GM23338 (cell line): Measurements from ENCODE around the gene CLASP2. TPM values are rescaled to one million over a fixed set of nuclear protein-coding genes. Genes with fewer than 3 reads are reported as not detected.

Experiments used
- ATAC-seq: fragments of 200-7000 bp; cut with Tn5 transposase; 3 replicates; pipeline ENCODE4 v1.9.1; 2020
- DNase-seq: peaks from one replicate; pipeline ENCODE4 v3.0.0-alpha.2; 2015; ENCODE audit warnings: low spot score
- H2AFZ ChIP-seq: fragments of 200-600 bp; sonication (generic); 2 replicates; pipeline ENCODE4 v1.8.0; 2016; ENCODE audit warnings: antibody characterized with exemption, mild to moderate bottlenecking, moderate library complexity
- H3F3A ChIP-seq: fragments of 200-600 bp; sonication (generic); replicated peaks from 2 replicates; pipeline ENCODE4 v1.8.0; 2017; ENCODE audit warnings: antibody characterized with exemption, mixed run types, low read depth
- H3K27ac ChIP-seq: fragments of 200-600 bp; sonication (generic); 2 replicates; pipeline ENCODE4 v1.6.1; 2016; ENCODE audit warnings: low read depth
- H3K27me3 ChIP-seq: fragments of 200-600 bp; sonication (generic); 2 replicates; pipeline ENCODE4 v1.8.0; 2016; ENCODE audit warnings: mild to moderate bottlenecking, mixed run types, moderate library complexity; ENCODE audit not compliant: insufficient read depth
- H3K36me3 ChIP-seq: fragments of 200-600 bp; sonication (generic); 2 replicates; pipeline ENCODE4 v1.8.0; 2016; ENCODE audit warnings: mild to moderate bottlenecking; ENCODE audit not compliant: insufficient read depth
- H3K4me1 ChIP-seq: fragments of 200-600 bp; sonication (generic); 2 replicates; pipeline ENCODE4 v1.8.0; 2016; ENCODE audit warnings: mild to moderate bottlenecking, moderate library complexity; ENCODE audit not compliant: insufficient read depth
- H3K4me2 ChIP-seq: fragments of 200-600 bp; sonication (generic); 2 replicates; pipeline ENCODE4 v1.7.1; 2017; ENCODE audit warnings: mixed run types
- H3K4me3 ChIP-seq: fragments of 200-600 bp; sonication (generic); 2 replicates; pipeline ENCODE4 v1.6.1; 2016; ENCODE audit warnings: mixed run types
- H3K79me2 ChIP-seq: fragments of 200-600 bp; sonication (generic); replicated peaks from 2 replicates; pipeline ENCODE4 v1.8.0; 2017; ENCODE audit warnings: mild to moderate bottlenecking; ENCODE audit not compliant: insufficient read depth
- H3K9me2 ChIP-seq: fragments of 200-600 bp; sonication (generic); 2 replicates; pipeline ENCODE4 v1.8.0; 2017; ENCODE audit not compliant: insufficient read depth
- H4K20me1 ChIP-seq: fragments of 200-600 bp; sonication (generic); replicated peaks from 2 replicates; pipeline ENCODE4 v1.8.0; 2017; ENCODE audit warnings: mild to moderate bottlenecking; ENCODE audit not compliant: insufficient read depth
- H3K27ac Mint-ChIP-seq: 2 replicates; pipeline ENCODE4 v1.8.0; 2020; ENCODE audit warnings: inconsistent platforms, mild to moderate bottlenecking, moderate library complexity, mixed read lengths
- H3K27me3 Mint-ChIP-seq: 3 replicates; pipeline ENCODE4 v1.8.0; 2022; ENCODE audit warnings: low read depth, mild to moderate bottlenecking, moderate library complexity, mixed read lengths, inconsistent platforms; ENCODE audit not compliant: insufficient read depth, poor library complexity
- H3K36me3 Mint-ChIP-seq: 3 replicates; pipeline ENCODE4 v1.8.0; 2021; ENCODE audit warnings: low read depth, mild to moderate bottlenecking, inconsistent platforms, moderate library complexity, mixed read lengths
- H3K4me1 Mint-ChIP-seq: 3 replicates; pipeline ENCODE4 v1.8.0; 2020; ENCODE audit warnings: mild to moderate bottlenecking, inconsistent platforms, mixed read lengths
- H3K4me3 Mint-ChIP-seq: 3 replicates; pipeline ENCODE4 v1.8.0; 2021; ENCODE audit warnings: moderate library complexity, mild to moderate bottlenecking, inconsistent platforms, mixed read lengths
- H3K9me3 Mint-ChIP-seq: 3 replicates; pipeline ENCODE4 v1.8.0; 2020; ENCODE audit warnings: moderate library complexity, mild to moderate bottlenecking, inconsistent platforms, mixed read lengths
- CREB1 ChIP-seq: fragments of 250-450 bp; sonication (Bioruptor Pico); IDR thresholded peaks from 2 replicates; pipeline ENCODE4 v1.5.0; 2020; ENCODE audit warnings: low read depth, mild to moderate bottlenecking, moderate library complexity
- CTCF ChIP-seq, 2 experiments: fragments of 200-600 bp in 1 of 2; sonication (generic) in 1 of 2; conservative IDR thresholded peaks; 2 replicates each; pipeline versions ENCODE4 v1.5.1 to v1.6.1; 2016 to 2017; ENCODE audit warnings: antibody characterized with exemption in 2 of 2, low read depth in 2 of 2, mild to moderate bottlenecking in 2 of 2, moderate library complexity in 1 of 2
- EZH2 ChIP-seq: fragments of 200-600 bp; sonication (generic); IDR thresholded peaks from one replicate; pipeline ENCODE4 v1.8.0; 2017; ENCODE audit warnings: antibody characterized with exemption, mild to moderate bottlenecking, low read depth; ENCODE audit not compliant: unreplicated experiment
- EZH2phosphoT487 ChIP-seq: fragments of 200-600 bp; sonication (generic); IDR thresholded peaks from one replicate; pipeline ENCODE4 v1.8.1; 2018; ENCODE audit warnings: antibody characterized with exemption; ENCODE audit not compliant: unreplicated experiment
- JUNB ChIP-seq: IDR thresholded peaks from one replicate; pipeline ENCODE4 v1.6.1; 2016; ENCODE audit warnings: antibody characterized with exemption; ENCODE audit not compliant: unreplicated experiment
- NANOG ChIP-seq: IDR thresholded peaks from 2 replicates; pipeline ENCODE4 v1.6.1; 2016; ENCODE audit warnings: antibody characterized with exemption, borderline replicate concordance
- POLR2AphosphoS5 ChIP-seq: IDR thresholded peaks from 2 replicates; pipeline ENCODE4 v1.6.1; 2016; ENCODE audit warnings: antibody characterized with exemption, low read depth
- STAT1 ChIP-seq: IDR thresholded peaks from one replicate; pipeline ENCODE4 v1.6.1; 2016; ENCODE audit warnings: antibody characterized with exemption; ENCODE audit not compliant: unreplicated experiment
- ZNF114 ChIP-seq: fragments of 250-450 bp; sonication (Bioruptor Pico); IDR thresholded peaks from 2 replicates; pipeline ENCODE4 v1.5.0; 2020; ENCODE audit warnings: mild to moderate bottlenecking, moderate library complexity
- ZNF331 ChIP-seq: fragments of 250-450 bp; sonication (Bioruptor Pico); IDR thresholded peaks from 2 replicates; pipeline ENCODE4 v1.5.0; 2020; ENCODE audit warnings: low read depth, mild to moderate bottlenecking, moderate library complexity
- ZNF462 ChIP-seq: fragments of 250-450 bp; sonication (Bioruptor Pico); IDR thresholded peaks from 2 replicates; pipeline ENCODE4 v1.5.0; 2020; ENCODE audit warnings: mild to moderate bottlenecking, moderate library complexity
- polyA plus RNA-seq: library from polyadenylated mRNA; unstranded; fragments of >200 nt; fragmentation: Nextera tagmentation; extraction: Ambion mirVana; gene quantifications from 2 replicates; pipeline ENCODE4 v1.2.1, GENCODE V29; 2016
- total RNA-seq: library from RNA; depleted of rRNA; stranded (reverse); fragments of >200 nt; shearing (Covaris generic); gene quantifications from 2 replicates; pipeline ENCODE4 v1.2.3, GENCODE V29; 2014
- TF ChIP-seq, protein P1 (sequence below): IDR thresholded peaks from one replicate; pipeline ENCODE4 v1.6.1; 2018; ENCODE audit warnings: antibody characterized with exemption; ENCODE audit not compliant: unreplicated experiment
- TF ChIP-seq, protein P2 (sequence below): IDR thresholded peaks from 2 replicates; pipeline ENCODE4 v1.6.1; 2016; ENCODE audit warnings: antibody characterized with exemption

Gene CLASP2
- total and polyA plus RNA-seq, 2 experiments from 2014 or later: 12.8 to 74.6 TPM

- no peak for TF ChIP-seq EZH2
- TF ChIP-seq EZH2phosphoT487: no peak
- TF ChIP-seq NANOG: no peak
- TF ChIP-seq ZNF331 (CRISPR knock-in tag): no peak
- no peak for TF ChIP-seq CTCF (conservative IDR thresholded peaks at IDR 0.05; ENCODE audit: low read depth in 2 of 2)
- TF ChIP-seq ZNF114: no peak
- TF ChIP-seq CREB1 (CRISPR knock-in tag): no peak
- TF ChIP-seq, protein P1, sequence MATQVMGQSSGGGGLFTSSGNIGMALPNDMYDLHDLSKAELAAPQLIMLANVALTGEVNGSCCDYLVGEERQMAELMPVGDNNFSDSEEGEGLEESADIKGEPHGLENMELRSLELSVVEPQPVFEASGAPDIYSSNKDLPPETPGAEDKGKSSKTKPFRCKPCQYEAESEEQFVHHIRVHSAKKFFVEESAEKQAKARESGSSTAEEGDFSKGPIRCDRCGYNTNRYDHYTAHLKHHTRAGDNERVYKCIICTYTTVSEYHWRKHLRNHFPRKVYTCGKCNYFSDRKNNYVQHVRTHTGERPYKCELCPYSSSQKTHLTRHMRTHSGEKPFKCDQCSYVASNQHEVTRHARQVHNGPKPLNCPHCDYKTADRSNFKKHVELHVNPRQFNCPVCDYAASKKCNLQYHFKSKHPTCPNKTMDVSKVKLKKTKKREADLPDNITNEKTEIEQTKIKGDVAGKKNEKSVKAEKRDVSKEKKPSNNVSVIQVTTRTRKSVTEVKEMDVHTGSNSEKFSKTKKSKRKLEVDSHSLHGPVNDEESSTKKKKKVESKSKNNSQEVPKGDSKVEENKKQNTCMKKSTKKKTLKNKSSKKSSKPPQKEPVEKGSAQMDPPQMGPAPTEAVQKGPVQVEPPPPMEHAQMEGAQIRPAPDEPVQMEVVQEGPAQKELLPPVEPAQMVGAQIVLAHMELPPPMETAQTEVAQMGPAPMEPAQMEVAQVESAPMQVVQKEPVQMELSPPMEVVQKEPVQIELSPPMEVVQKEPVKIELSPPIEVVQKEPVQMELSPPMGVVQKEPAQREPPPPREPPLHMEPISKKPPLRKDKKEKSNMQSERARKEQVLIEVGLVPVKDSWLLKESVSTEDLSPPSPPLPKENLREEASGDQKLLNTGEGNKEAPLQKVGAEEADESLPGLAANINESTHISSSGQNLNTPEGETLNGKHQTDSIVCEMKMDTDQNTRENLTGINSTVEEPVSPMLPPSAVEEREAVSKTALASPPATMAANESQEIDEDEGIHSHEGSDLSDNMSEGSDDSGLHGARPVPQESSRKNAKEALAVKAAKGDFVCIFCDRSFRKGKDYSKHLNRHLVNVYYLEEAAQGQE: no peak
- no peak for TF ChIP-seq ZNF462 (CRISPR knock-in tag)
- TF ChIP-seq STAT1: no peak
- TF ChIP-seq, protein P2, sequence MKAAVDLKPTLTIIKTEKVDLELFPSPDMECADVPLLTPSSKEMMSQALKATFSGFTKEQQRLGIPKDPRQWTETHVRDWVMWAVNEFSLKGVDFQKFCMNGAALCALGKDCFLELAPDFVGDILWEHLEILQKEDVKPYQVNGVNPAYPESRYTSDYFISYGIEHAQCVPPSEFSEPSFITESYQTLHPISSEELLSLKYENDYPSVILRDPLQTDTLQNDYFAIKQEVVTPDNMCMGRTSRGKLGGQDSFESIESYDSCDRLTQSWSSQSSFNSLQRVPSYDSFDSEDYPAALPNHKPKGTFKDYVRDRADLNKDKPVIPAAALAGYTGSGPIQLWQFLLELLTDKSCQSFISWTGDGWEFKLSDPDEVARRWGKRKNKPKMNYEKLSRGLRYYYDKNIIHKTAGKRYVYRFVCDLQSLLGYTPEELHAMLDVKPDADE: no peak
- no peak for TF ChIP-seq POLR2AphosphoS5
- TF ChIP-seq JUNB: no peak
- Histone ChIP-seq H3K27ac (no peak overlapping the region), H3K79me2 (no peaks in the 10 kb centered on the region), H3K27me3 (no peaks in the 10 kb centered on the region), H3K36me3 (0 out of 2 replicates have a peak, but pooled peaks cover 7% of the 10 kb centered on the region), H3K9me2 (peaks cover 18% of the 10 kb centered on the region; the same call in 1 of the 2 replicates), H3K4me1 (no peaks in the 10 kb centered on the region), H4K20me1 (no peaks in the 10 kb centered on the region), H2AFZ (no peak overlapping the region), H3K4me3 (no peak overlapping the region), H3K4me2 (no peak overlapping the region), H3F3A (no peaks in the 10 kb centered on the region)
- ATAC-seq: no peak
- H3K4me1 Mint-ChIP-seq: peaks cover 6% of the 10 kb centered on the region; the same call in 1 of the 3 replicates
- DNase-seq: no peak
- peaks cover 16% of the 10 kb centered on the region for H3K36me3 Mint-ChIP-seq
- no peak overlapping the region for H3K27ac Mint-ChIP-seq
- peaks cover 26% of the 10 kb centered on the region for H3K9me3 Mint-ChIP-seq
- no peaks in the 10 kb centered on the region for H3K27me3 Mint-ChIP-seq
- H3K4me3 Mint-ChIP-seq: no peak overlapping the region
Observed at GRCh38 chr3:33749546-33750210, 31.6 kb upstream of the CLASP2 start.
